Measurements from ENCODE around the gene EXTL1. TPM values are rescaled to one million over a fixed set of nuclear protein-coding genes. Genes with fewer than 3 reads are reported as not detected.
A peak's percentile ranks its signal among the peaks of the same experiment; 100 is the strongest.

The EXTL1 gene
- total RNA-seq, 1 donor from 2014 or later = 5.4 TPM

DNA sequence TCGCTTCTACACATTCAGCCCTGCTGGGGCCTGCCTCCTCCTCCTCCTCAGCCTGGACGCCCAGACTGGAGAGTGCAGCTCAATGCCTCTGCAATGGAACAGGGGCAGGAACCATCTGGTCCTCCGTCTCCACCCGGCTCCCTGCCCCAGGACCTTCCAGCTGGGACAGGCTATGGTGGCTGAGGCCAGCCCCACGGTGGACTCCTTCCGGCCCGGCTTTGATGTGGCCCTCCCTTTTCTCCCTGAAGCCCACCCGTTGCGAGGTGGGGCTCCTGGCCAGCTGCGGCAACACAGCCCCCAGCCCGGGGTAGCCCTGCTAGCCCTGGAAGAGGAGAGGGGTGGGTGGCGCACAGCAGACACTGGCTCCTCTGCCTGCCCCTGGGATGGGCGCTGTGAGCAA is 1.4 kb downstream of the EXTL1 start:
- no peak for DNase-seq

DNA sequence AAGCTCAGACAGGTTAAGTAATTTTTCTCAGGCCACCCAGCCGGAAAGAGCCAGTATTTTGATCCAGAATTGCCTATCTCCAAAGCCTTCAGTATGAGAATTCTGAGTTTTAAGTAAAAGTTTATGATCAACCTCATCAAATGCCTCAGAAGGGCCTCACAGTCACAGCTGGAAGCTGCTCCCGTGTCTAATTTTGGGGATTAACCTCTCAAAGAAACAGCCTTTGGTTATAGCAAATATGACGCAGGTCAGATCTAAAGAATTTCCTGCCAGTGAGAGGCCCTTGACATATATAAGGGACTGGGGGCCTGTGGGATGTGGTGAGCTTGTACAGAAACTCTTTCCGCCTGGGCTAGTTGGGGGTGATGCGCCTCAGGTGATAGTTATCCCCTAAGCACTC is 2.3 kb downstream of the EXTL1 start:
- DNase-seq = peak; percentile 62

DNA sequence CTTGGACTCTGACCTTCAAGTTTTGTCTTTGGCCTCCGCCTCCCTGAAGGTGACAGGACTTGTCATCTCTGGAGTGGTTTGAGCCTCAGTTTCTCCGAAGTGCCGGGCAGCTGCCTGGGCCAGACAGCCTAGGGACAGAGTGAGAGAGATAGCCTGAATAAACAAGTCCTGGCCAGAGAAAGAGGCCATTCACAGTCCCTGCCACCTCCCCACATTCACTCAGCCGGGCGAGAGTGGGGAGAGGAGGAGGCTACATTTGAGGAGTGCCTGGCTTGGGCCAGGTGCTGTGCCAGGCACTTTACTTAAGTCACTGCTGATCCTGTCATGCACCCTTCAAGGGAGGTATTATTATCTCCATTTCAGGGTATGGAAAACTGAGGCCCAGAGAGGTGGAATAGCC is 3.5 kb downstream of the EXTL1 start:
- no peak for DNase-seq

DNA sequence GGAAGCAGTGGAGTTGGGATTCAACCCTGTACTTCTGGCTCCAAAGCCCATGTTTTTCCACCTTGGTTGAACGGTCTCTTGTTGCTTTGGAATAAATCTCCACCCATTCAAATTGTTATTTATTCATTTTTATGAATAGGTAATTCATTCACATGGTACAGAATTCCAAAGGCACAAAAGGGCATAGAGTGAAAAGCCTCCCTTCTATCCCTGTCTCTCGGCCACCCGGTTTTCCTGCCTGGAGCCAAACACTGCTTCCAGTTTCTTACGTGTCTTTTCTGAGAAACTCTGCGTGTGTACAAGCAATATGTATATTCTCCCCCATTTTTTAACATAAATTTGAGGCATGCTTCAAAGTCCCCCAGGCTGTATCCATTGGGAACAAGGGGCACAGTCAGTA is 3.9 kb downstream of the EXTL1 start:
- DNase-seq = no peak

DNA sequence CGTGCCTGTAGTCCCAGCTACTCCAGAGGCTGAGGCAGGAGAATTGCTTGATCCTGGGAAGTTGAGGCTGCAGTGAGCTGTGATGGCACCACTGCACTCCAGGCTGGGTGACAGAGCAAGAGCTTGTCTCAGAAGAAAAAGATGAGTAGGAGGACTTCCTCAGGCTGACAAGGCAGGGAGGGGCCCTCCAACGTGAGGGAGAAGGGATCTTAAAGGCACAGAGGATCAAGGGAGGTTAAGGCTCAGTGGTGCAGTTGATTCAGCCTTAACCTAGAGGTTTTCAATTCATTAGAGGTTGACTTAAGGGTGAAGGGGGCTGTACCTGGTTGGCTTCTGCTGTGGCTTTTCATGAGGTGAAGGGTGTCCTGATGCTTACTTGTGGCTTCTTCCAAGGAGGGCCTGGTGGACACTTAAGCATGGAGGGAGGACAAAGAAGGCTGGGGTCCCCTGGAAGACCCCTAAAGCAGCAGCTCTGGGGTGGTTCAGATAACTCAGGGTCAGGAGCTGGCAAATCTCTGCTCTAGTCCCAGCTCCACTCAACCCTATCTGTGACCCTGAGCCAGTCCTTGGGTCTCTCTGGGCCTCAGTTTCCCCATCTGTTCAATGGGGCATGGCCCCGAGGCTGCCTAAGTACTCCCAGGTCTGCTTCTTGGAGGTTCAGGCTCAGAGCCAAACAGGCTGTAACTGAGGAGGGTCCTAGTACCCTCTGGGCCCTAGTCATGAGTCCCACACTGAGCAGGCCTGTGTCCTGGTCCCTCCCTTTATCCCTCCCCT is 6.3 kb downstream of the EXTL1 start:
- DNase-seq = no peak

DNA sequence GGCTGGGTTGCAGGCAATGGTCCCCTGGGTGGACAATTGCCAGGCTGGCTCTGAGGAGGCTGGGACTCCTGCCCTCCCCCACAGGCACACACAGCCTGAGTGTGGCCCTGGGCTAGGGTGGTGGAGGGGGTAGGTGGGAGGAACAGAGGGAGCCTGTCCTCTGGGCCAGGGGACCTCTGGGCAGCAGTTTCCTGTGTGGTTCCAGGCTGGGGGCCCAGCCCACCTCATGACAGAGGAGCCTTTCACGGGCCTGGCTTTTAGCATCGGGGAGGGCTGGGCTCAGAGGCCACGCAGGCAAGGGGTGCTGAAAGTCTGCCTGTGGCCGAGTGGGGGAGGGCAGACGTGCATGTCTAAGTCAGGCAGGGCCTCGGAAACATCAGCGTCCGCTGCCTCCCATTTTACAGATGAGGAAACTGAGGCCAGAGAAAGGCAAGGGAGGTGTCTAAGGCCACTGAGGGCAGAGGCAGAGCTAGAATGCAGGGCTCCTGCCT is 7.0 kb downstream of the EXTL1 start:
- DNase-seq = peak; percentile 51

DNA sequence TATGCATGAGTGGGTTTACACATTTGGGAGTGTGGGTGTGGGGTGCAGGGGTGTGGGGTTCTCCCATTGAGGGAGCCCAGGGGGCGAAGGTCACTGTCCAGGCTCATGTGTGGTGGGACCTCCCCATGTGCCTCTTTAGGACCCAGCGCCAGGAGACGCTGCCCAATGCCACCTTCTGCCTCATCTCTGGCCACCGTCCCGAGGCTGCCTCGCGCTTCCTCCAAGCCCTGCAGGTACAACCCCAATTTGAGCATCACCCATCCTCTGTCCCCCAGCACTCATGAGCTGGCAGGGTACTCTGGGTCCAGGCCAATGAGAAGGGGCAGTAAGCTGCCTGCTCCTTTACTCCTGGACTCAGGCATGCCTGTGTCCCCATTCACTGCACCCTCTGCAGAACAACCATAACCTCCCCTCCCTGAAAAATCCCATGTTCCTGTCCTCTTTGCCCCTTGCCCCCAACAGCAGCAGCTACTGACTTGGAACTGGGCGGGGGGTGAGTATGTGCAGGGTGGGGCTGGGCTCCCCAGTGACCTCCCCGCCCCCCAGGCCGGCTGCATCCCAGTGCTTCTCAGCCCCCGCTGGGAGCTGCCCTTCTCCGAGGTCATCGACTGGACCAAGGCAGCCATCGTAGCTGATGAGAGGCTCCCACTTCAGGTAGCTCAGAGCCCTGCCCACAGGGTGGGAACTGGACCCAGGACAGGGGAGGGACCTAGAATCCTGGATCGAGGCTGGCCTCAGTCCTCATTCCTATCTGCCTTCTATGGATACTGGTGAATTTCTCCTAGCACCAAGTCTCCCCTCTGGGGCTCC is 7.7 kb downstream of the EXTL1 start:
- DNase-seq = no peak

DNA sequence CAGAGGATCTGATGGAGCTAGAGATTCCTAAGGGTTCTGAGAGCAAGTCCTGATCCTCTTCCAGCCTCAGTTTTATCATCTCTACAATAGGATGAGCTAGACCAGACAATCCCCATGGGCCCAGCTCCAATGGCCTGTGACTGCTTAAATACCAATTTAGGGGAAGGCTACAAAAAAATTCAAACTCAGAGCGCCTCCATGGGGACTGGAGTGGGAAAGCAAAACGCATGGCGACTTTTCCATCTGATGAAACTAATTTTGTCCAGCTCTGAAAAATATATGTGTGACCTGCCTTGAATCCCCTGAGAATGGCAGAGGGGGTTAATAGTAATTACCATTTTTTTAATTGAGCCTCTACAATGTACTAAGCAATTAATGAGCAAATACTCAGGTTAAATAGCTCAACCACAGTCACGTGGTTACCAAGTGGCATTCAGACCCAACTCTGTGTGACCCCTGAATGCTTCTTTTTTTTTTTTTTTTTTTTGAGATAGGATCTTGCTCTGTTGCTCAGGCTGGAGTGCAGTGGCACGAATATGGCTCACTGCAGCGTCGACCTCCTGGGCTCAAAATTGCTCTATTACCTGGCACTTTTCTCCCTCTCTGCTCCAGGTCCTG is 8.4 kb downstream of the EXTL1 start:
- no peak for DNase-seq

DNA sequence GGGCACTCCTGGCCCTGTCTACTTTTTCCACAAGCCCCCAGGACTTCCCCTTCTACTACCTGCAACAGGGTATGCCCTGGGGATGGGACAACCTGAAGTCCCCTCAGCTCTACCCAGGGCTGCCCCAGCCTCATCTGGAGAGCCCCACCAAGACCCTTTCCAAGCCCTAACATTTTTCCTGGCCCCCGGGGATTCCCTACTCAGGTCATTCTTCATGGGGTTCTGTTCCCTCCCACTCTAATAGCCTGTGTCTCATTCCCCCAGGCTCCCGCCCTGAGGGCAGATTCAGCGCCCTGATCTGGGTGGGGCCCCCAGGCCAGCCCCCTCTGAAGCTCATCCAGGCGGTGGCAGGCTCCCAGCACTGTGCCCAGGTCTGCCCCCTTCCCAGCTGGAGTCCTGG is 9.6 kb downstream of the EXTL1 start:
- no peak for DNase-seq

DNA sequence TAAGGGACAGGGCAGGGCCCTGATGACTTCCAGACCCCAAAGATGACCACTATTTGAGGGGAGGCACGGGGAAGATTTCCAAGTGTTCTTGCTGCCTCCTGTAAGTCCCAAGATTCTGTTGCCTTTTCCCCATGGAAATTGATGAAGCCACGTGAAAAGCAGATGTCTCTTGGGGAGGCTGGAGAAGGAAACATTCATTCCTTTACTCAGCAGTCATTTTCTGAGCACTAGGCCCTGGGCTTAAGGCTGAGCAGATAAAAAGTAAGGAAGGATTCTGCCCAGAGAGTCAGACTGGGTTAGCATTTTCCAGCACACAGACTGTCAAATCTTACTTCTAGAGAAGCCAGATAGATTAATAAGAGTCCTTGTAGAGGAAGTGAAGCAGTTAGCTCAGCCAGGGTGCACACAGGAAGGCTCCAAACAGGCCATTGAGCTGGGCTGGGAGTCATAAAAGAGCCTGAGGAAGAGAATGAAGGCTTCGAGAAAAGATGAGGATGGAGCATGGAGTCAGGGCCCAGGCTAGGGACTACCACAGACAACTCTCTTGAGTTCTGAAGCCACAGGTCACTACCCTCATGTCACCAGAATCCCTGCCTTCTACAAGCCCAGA is 10.1 kb downstream of the EXTL1 start:
- no peak for DNase-seq

DNA sequence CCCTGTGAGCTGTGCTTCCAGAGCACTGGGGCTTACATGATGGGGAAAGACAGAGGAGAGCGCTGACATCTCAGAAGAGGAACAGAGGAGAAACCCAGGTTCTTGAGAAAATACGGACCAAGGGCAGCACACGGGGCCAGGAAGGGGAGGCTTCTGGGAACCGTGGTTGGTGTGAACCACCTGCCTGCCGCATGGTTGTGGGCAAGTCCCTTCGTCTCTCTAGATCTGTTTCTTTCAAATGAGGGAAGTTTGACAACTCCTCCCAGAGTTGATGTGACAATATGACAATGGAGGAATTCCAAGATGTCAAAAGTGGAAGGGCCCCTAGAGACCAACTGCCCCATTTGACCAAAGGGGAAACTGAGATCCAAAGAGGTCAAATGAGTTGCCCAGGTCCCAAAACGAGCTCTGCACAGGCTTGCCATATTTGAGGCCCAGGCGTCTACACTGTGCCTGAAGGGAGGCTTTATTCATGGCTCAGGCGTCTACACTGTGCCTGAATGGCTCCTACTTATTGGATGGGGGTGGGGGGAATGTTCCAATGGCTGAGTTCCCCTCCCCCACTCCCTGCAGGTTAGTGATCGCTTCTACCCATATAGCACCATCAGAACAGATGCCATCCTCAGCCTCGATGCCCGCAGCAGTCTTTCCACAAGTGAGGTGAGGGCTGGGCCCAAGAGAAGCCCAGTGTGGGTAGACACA is 11.2 kb downstream of the EXTL1 start:
- no peak for DNase-seq

DNA sequence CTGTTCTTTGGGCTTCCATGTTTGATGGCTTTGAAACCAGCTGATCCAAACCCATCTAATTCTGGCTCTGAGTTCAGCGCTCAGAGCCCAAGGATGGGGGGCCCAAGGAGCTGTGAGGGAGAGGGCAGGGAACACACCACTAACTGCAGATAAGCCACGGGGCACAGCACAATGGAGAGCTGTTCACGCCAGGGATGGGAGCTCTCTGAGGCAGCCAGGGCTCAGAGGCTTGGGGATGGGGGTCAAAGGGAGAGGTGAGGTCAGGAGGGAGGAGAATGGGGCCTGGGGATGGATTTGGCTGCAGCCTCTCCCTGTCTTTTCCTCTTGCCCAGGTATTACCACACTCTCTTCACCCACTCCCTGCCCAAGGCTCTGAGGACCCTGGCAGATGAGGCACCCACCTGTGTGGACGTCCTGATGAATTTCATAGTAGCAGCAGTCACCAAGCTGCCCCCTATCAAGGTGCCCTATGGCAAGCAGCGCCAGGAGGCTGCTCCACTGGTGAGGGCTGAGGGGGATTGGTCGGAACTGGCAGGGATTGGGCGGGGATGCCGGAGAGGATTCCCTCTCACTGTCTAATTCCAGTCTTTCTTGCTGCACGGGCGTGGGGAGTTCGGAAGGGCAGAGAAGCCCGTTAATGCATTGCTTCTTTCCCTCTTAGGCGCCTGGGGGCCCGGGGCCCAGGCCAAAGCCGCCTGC is 13.1 kb downstream of the EXTL1 start:
- DNase-seq = no peak

DNA sequence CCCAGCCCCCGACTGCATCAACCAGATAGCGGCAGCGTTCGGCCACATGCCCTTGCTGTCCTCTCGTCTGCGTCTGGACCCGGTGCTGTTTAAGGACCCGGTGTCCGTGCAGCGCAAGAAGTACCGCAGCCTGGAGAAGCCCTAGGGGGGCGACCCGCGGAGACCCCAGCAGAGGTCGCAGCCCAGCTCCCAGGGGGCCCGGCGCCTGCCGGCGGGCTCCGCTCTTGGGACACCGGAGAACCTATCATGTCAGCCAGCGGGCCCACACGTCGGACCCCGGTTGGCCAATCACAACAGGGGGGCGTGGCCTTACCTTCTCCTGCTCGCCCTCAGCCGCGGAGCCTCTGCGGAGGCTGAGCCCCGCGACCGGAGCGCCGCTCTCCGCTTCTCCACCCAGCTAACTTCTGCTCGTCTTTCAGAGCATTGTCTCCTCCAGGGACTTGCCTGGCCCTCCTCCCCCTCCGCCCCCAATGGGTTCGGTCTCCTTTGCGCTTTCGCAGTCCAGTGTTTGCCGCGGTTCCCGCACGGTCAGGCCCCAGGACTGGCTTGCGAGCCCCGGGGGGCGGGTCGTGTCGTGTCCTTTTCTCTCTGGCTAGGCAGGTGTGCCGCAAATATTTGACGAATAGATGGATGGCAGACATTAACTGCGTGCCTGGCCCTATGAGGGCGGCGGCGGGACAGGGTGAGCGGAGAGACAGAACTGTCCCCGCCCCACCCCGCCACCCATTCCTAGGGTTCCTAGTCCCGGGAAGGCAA is 13.8 kb downstream of the EXTL1 start:
- peak; percentile 96 for DNase-seq

DNA sequence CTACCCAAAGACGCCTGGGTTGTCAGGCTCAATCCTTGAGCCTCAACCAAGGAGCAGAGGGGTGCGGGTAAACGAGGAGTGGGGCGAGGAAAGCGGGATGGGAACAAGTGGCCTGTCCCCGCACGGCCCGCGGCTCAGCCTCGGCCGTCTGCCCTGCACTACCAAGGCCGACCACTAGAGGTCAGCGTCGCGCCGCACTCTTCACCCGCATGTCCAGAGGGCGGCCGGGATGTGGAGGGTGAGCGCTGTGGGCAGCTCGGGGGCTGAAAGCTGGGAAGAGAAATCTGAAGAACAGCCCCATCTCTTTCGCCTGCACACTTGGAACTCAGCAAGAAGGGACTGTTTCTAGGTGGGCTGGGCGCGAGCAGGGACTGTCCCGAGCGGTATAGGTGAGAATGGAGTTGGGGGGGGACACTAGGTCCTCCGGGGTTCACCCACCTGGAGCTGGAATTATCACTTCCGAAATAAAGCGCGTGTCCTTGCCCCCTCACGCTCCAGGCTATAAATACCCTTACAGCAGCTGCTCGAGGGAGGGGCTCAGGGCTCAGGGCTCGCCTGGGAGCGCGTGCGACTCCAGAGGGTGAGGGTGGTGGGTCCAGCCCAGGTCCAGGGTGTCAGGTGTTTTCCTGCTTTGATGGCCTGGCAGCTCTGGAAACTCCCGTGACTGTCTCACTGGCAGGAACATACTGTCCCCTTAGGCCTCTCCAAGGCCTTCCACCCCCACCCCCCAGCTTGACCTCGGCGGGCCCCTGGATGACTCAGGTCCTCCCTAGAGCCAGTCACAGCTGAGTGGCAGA is 14.6 kb downstream of the EXTL1 start:
- DNase-seq = peak; percentile 90

DNA sequence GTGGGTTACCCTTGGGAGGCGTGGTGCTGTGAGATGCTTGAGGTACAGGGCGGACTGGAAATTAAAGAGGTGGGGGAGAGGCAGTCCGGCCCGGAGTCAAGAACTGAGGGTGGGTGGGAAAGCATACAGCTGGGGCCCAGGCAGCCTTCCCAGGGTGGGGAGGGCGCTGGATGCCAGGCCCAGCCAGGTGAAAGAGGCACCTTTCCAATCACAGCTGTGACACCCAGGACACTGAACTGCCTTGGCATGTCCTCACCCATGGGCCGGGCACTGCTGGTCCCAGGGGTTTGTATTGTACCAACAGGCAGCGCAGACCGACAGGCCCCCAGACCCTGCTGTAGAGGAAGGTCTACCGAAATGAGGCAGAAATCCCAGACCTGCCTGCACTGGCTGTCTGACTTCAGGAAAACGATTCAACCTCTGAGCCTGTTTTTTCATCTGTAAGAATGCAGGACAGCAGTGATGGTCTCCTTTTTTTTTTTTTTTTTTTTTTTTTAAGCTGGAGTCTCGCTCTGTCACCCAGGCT is 15.2 kb downstream of the EXTL1 start:
- DNase-seq = no peak

DNA sequence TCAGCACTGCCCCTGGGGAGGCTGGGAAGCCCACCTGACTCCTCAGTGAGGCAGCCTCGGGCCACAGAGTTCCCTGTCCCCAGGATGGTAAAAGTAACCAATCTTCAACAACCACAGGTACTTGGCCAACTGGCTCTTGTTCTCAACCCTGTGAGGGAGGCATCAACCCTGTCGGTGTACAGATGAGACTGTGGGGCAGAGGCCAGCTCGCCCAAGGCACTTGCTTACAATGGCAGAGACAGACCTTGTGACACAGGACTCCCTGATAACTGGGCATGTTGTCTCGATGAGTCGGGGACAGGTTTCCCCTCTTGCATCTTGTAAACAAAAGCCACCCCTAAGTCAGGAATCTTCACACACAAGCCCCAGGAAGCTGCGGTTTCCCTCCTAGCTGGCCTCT is 16.3 kb downstream of the EXTL1 start:
- DNase-seq = no peak

DNA sequence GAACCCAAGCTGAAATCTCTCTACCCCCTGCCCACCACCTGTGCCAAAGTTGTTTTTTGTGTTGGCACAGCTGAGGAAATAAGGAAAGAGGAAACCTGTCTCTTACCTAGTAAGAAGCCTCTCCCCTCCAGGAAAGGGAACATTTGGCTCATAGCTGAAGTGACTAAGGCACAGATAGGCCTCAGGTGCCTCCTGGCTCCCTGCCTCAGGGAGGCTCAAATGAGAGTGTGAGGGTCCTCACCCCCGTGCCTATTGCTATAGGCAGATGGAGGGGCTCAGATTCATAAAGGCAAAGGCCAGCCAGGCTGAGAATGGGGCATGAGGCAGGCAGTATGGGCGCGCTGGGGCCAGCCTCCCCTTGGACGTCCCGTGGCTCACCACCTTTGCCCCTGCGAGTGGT is 16.9 kb downstream of the EXTL1 start:
- DNase-seq = no peak

DNA sequence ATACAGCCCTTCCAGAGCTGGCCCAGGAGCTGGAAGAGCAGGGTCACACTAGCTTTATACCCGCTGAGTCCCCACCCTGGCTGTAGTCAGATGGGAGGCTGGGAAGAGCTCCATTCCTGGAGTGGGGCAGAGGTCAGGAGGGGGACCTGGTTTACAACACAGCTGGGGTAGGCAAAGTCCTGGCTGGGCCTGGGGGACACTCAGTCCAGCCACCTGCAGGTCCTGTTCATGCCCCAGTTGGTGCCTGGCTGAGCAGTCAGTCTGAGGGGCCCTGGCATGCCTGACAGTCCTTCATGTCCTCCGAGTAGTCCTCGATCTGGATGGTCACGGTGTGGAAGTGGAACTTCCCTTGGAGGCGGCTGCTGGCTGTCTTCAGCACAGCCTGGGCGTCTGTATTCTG is 17.3 kb downstream of the EXTL1 start:
- DNase-seq = no peak

DNA sequence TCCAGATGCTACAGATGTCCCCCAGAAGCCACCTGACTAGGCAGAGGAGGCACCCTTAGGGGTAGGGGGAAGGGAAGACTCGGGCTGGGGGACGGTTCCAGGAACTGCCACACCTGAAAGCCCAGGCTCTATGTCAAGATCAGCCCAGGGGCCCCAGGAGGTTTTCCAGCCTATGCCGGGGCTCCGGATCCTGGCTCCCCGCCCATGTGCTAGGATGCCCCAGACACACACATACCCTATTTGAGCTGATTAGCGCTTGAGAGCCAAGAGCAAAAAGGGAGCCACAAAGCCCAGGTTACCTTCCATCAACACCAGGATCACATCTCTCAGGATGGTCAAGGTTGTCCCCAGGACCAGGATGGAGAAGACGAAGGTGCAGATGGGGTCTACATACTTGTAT is 19.8 kb downstream of the EXTL1 start:
- DNase-seq = no peak

DNA sequence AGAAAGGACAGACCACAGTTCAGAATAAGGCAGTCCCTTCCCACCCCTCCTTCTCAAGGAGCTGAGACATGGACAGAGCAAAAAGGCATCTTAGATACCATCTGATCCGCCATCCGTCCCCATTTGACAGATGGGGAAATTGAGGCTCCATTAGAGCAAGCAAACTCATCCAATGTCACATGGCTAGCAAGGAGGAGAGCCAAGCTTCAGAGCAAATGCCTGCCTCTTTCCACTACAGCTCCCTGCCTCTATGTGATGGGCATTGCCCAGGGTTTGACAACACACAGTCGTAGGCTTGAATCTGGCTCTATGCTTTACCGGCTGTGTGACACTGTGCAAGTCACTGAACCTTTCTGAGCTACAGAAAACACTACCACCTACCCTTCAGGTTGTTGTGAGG is 20.4 kb downstream of the EXTL1 start:
- no peak for DNase-seq

All from tongue (tissue), 2 donors.